CD14-positive monocyte (primary cell): ENCODE measurements around the gene AGT. TPM values are rescaled to one million over a fixed set of nuclear protein-coding genes. Genes with fewer than 3 reads are reported as not detected.

Experiments used
- DNase-seq, 3 donors: peaks; one replicate each; pipeline ENCODE4 v3.0.0-alpha.2; 2011 to 2022
- H2AFZ ChIP-seq: 2 replicates; pipeline ENCODE4 v1.6.0; 2012; ENCODE audit warnings: mild to moderate bottlenecking, low read depth, low read length, inconsistent platforms; ENCODE audit not compliant: insufficient read depth, poor library complexity, severe bottlenecking
- H3K27ac ChIP-seq, 2 donors: 1 replicate in 1 of 2; 2 replicates in 1 of 2; pipeline ENCODE4 v1.5.1; 2012 to 2013; ENCODE audit warnings: low read length in 2 of 2, control low read depth in 1 of 2, inconsistent platforms in 1 of 2, low read depth in 1 of 2, mild to moderate bottlenecking in 1 of 2
- H3K27me3 ChIP-seq, 2 donors: one replicate each; pipeline versions ENCODE4 v1.6.0 to v1.6.1; 2011 to 2013; ENCODE audit warnings: low read length in 2 of 2; ENCODE audit not compliant: control insufficient read depth in 2 of 2, insufficient read depth in 2 of 2
- H3K36me3 ChIP-seq, 2 donors: replicated peaks in 1 of 2; 1 replicate in 1 of 2; 2 replicates in 1 of 2; pipeline versions ENCODE4 v1.5.1 to v1.6.1; 2012 to 2013; ENCODE audit warnings: low read length in 2 of 2, control low read depth in 1 of 2, inconsistent platforms in 1 of 2, mild to moderate bottlenecking in 1 of 2; ENCODE audit not compliant: insufficient read depth in 2 of 2, control insufficient read depth in 1 of 2
- H3K4me1 ChIP-seq, 2 donors: 1 replicate in 1 of 2; 2 replicates in 1 of 2; pipeline versions ENCODE4 v1.5.1 to v1.6.1; 2012 to 2013; ENCODE audit warnings: low read length in 2 of 2, control low read depth in 1 of 2, inconsistent platforms in 1 of 2, mild to moderate bottlenecking in 1 of 2, moderate library complexity in 1 of 2; ENCODE audit not compliant: insufficient read depth in 2 of 2, control insufficient read depth in 1 of 2
- H3K4me2 ChIP-seq: replicated peaks from 2 replicates; pipeline ENCODE3; 2012; ENCODE audit warnings: low read length, moderate library complexity, mild to moderate bottlenecking; ENCODE audit not compliant: poor library complexity, severe bottlenecking; ENCODE audit errors: extremely low read depth
- H3K4me3 ChIP-seq, 3 experiments: fragments of 200-600 bp in 1 of 3; sonication (generic) in 1 of 3; replicated peaks in 1 of 3; 1 replicate in 2 of 3; 2 replicates in 1 of 3; pipeline ENCODE4 v1.5.1; 2011 to 2013; ENCODE audit warnings: low read length in 3 of 3, mild to moderate bottlenecking in 3 of 3, control low read depth in 2 of 3, low read depth in 2 of 3, inconsistent platforms in 1 of 3, moderate library complexity in 1 of 3
- H3K79me2 ChIP-seq: 2 replicates; pipeline ENCODE4 v1.6.0; 2012; ENCODE audit warnings: mild to moderate bottlenecking, control low read depth, inconsistent platforms, low read length, moderate library complexity; ENCODE audit not compliant: insufficient read depth
- H3K9ac ChIP-seq: 2 replicates; pipeline ENCODE4 v1.6.0; 2017; ENCODE audit warnings: low read length, mild to moderate bottlenecking; ENCODE audit not compliant: insufficient read depth, poor library complexity, severe bottlenecking
- H3K9me3 ChIP-seq, 2 donors: replicated peaks in 1 of 2; 1 replicate in 1 of 2; 2 replicates in 1 of 2; pipeline versions ENCODE4 v1.5.1 to v1.6.1; 2012 to 2013; ENCODE audit warnings: low read length in 2 of 2, control low read depth in 1 of 2; ENCODE audit not compliant: control insufficient read depth in 1 of 2, insufficient read depth in 1 of 2
- H4K20me1 ChIP-seq: 2 replicates; pipeline ENCODE4 v1.6.0; 2012; ENCODE audit warnings: mild to moderate bottlenecking, low read length, control low read depth, moderate library complexity; ENCODE audit not compliant: insufficient read depth
- H3K27ac Mint-ChIP-seq, 7 donors: one replicate each; pipeline ENCODE4 v1.8.0; 2020; ENCODE audit warnings: mild to moderate bottlenecking in 7 of 7, mixed read lengths in 7 of 7, moderate library complexity in 6 of 7, inconsistent platforms in 2 of 7
- H3K27me3 Mint-ChIP-seq, 3 donors: one replicate each; pipeline ENCODE4 v1.8.0; 2021 to 2022; ENCODE audit warnings: low read depth in 3 of 3, mild to moderate bottlenecking in 3 of 3, mixed read lengths in 3 of 3, moderate library complexity in 3 of 3, inconsistent platforms in 1 of 3
- H3K36me3 Mint-ChIP-seq, 2 donors: one replicate each; pipeline ENCODE4 v1.8.0; 2020; ENCODE audit warnings: mixed read lengths in 2 of 2, inconsistent platforms in 1 of 2, mild to moderate bottlenecking in 1 of 2
- H3K4me1 Mint-ChIP-seq: one replicate; pipeline ENCODE4 v1.8.0; 2020; ENCODE audit warnings: mild to moderate bottlenecking, mixed read lengths
- H3K4me3 Mint-ChIP-seq, 2 donors: one replicate each; pipeline ENCODE4 v1.8.0; 2020; ENCODE audit warnings: mild to moderate bottlenecking in 2 of 2, mixed read lengths in 2 of 2, moderate library complexity in 1 of 2
- H3K9me3 Mint-ChIP-seq, 7 donors: one replicate each; pipeline ENCODE4 v1.8.0; 2020 to 2022; ENCODE audit warnings: mixed read lengths in 7 of 7, mild to moderate bottlenecking in 6 of 7, moderate library complexity in 6 of 7, inconsistent platforms in 2 of 7
- CTCF ChIP-seq: fragments of 200-600 bp; IDR thresholded peaks from one replicate; pipeline ENCODE4 v1.8.0; 2022; ENCODE audit warnings: antibody characterized with exemption, mild to moderate bottlenecking
- WGBS: methylation state at CpG from one replicate; pipeline ENCODE4 v1.1.5; 2013; ENCODE audit warnings: missing lambda C conversion rate; ENCODE audit not compliant: insufficient coverage; 5-methylcytosine and 5-hydroxymethylcytosine counted together
- intact Hi-C, 2 donors: fragments of 100-400 bp; cut with micrococcal nuclease; formaldehyde crosslinking; loops; one replicate each; pipeline versions ENCODE4 v1.15.0 to v1.15.1; 2023
- polyA plus RNA-seq, 3 donors: library from polyadenylated mRNA; depleted of rRNA in 1 of 3; unstranded in 2 of 3; stranded (reverse) in 1 of 3; fragments of 300-500 nt in 2 of 3; fragments of >200 nt in 1 of 3; fragmentation: Illumina TruSeq in 2 of 3; gene quantifications; 1 replicate in 2 of 3; 2 replicates in 1 of 3; pipeline ENCODE4 v1.2.3, GENCODE V29; 2012 to 2021

AGT gene
- polyA plus RNA-seq, 3 donors: 0.04 TPM; not detected in 2

DNA sequence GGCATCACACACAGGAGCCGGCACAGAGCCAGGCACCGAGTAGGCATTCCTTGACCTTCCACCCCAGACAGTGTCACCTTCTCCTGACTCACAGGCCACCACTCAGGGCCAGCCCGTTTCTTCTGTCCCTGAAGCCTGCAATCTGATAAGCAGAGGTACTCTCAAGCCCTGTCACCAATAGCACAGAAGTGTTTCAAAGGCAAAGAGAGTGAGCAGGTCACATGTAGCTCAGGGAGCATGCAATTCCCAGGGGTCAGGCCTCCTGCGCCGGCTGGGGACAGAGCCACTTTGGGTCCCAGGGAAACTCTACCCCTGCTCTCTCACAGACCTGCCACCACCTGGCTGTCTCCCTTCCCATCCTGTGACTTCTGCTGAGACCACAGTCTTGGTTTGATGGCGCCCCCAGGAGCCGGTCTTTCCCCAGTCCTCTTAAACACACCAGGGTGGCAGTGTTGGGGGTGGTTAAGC lies 46.5 kb upstream of the AGT start:
- Mint-ChIP-seq H3K9me3 (peaks cover 0 to 3% (median 0%) of the 10 kb centered on the region in 7 donors), H3K27me3 (peaks cover 6 to 16% (median 7%) of the 10 kb centered on the region in 3 donors), H3K27ac (no peak overlapping the region), H3K4me1 (no peaks in the 10 kb centered on the region), H3K36me3 (no peaks in the 10 kb centered on the region), H3K4me3 (no peak overlapping the region)
- TF ChIP-seq CTCF: no peak
- Histone ChIP-seq H3K9ac (no peak overlapping the region), H3K9me3 (no peaks in the 10 kb centered on the region), H3K79me2 (no peaks in the 10 kb centered on the region), H2AFZ (no peak overlapping the region), H3K4me3 (no peak overlapping the region), H3K4me1 (no peaks in the 10 kb centered on the region), H3K36me3 (no peaks in the 10 kb centered on the region), H3K27me3 (no peaks in the 10 kb centered on the region), H4K20me1 (no peaks in the 10 kb centered on the region), H3K4me2 (no peak overlapping the region), H3K27ac (no peak overlapping the region)
- intact Hi-C loops: no loop called here
- 88% methylated on average over 1 of the region's 7 CpGs for WGBS
- no peak for DNase-seq

GRCh38 chr1:230759369-230760065 lies 45.6 kb upstream of the AGT start:
- Histone ChIP-seq H3K9ac (no peak overlapping the region), H3K4me2 (no peak overlapping the region), H2AFZ (no peak overlapping the region), H3K79me2 (no peaks in the 10 kb centered on the region), H3K9me3 (no peaks in the 10 kb centered on the region), H3K27ac (no peak overlapping the region), H4K20me1 (no peaks in the 10 kb centered on the region), H3K4me1 (no peaks in the 10 kb centered on the region), H3K27me3 (no peaks in the 10 kb centered on the region), H3K36me3 (no peaks in the 10 kb centered on the region), H3K4me3 (no peak overlapping the region)
- H3K4me1 Mint-ChIP-seq: no peaks in the 10 kb centered on the region
- TF ChIP-seq CTCF: no peak
- intact Hi-C loops: no loop called here
- H3K36me3 Mint-ChIP-seq: no peaks in the 10 kb centered on the region
- H3K27ac Mint-ChIP-seq: no peak overlapping the region
- 100% methylated on average over 4 of the region's 7 CpGs for WGBS
- H3K27me3 Mint-ChIP-seq: peaks cover 7 to 15% (median 11%) of the 10 kb centered on the region in 3 donors
- H3K4me3 Mint-ChIP-seq: no peak overlapping the region
- DNase-seq: no peak
- peaks cover 0 to 3% (median 0%) of the 10 kb centered on the region in 7 donors for H3K9me3 Mint-ChIP-seq
